ENCODE results near the gene B3GAT3.

The B3GAT3 gene

DNA sequence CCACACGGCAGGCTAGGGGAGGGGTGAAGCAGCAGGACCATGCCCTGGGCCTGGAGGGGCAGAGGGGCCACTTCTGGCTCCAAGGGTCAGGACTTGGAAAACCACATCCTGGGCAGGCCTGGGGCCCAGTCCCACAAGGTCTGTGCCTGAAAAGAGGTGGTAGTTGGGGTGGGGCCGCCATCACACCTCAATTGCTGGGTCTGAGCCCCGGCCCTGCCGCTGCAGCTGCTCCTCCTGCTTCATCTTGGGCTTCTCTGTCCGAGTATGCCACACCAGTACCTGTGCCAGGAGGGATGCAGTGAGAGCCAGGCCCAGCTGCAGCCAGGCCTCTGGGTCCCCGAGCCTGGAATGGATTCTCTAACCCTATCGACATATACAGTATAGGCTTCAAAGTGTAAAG is 6.3 kb downstream of the B3GAT3 start:
- TF ChIP-seq, protein P1, sequence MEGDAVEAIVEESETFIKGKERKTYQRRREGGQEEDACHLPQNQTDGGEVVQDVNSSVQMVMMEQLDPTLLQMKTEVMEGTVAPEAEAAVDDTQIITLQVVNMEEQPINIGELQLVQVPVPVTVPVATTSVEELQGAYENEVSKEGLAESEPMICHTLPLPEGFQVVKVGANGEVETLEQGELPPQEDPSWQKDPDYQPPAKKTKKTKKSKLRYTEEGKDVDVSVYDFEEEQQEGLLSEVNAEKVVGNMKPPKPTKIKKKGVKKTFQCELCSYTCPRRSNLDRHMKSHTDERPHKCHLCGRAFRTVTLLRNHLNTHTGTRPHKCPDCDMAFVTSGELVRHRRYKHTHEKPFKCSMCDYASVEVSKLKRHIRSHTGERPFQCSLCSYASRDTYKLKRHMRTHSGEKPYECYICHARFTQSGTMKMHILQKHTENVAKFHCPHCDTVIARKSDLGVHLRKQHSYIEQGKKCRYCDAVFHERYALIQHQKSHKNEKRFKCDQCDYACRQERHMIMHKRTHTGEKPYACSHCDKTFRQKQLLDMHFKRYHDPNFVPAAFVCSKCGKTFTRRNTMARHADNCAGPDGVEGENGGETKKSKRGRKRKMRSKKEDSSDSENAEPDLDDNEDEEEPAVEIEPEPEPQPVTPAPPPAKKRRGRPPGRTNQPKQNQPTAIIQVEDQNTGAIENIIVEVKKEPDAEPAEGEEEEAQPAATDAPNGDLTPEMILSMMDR (IDR thresholded peaks at IDR 0.05; ENCODE audit: low read depth, low read length), result no peak
- DNase-seq (ENCODE audit: low read depth in 2 of 2), result no peak
- no peak overlapping the region for H3K4me3 ChIP-seq (replicated peaks in 1 of 2; ENCODE audit: low read depth in 2 of 2, low read length in 2 of 2)

DNA sequence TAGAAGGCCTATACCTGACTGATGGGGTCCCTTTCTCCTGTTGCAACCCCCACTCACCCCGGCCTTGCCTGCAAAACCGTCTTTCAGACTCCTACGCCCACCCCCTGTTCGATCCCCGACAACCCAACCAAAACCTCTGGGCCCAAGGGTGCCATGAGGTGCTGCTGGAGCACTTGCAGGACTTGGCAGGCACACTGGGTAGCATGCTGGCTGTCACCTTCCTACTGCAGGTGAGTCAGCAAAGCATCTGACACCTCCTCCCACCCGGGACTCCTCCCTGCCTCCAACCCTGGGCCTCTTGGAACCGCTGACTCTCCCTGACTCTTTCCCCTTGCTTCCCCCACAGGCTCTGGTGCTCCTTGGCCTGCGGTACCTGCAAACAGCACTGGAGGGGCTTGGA is 7.5 kb downstream of the B3GAT3 start:
- H3K4me3 ChIP-seq (replicated peaks in 1 of 2; ENCODE audit: low read depth in 2 of 2, low read length in 2 of 2), result no peak overlapping the region
- no peak for DNase-seq (ENCODE audit: low read depth in 2 of 2)
- TF ChIP-seq, protein P1 (IDR thresholded peaks at IDR 0.05; ENCODE audit: low read depth, low read length), result no peak

DNA sequence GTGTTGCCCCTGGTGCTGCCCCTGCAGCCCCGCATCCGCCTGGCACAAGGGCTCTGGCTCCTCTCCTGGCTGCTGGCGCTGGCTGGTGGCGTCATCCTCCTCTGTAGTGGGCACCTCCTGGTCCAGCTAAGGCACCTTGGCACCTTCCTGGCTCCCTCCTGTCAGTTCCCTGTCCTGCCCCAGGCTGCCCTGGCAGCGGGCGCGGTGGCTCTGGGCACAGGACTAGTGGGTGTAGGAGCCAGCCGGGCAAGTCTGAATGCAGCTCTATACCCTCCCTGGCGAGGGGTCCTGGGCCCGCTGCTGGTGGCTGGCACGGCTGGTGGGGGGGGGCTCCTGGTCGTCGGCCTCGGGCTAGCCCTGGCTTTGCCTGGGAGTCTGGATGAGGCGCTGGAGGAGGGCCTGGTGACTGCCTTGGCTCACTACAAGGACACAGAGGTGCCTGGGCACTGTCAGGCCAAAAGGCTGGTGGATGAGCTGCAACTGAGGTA is 8.5 kb downstream of the B3GAT3 start:
- no peak for DNase-seq (ENCODE audit: low read depth in 2 of 2)
- no peak overlapping the region for H3K4me3 ChIP-seq (replicated peaks in 1 of 2; ENCODE audit: low read depth in 2 of 2, low read length in 2 of 2)
- TF ChIP-seq, protein P1 (IDR thresholded peaks at IDR 0.05; ENCODE audit: low read depth, low read length), result no peak

DNA sequence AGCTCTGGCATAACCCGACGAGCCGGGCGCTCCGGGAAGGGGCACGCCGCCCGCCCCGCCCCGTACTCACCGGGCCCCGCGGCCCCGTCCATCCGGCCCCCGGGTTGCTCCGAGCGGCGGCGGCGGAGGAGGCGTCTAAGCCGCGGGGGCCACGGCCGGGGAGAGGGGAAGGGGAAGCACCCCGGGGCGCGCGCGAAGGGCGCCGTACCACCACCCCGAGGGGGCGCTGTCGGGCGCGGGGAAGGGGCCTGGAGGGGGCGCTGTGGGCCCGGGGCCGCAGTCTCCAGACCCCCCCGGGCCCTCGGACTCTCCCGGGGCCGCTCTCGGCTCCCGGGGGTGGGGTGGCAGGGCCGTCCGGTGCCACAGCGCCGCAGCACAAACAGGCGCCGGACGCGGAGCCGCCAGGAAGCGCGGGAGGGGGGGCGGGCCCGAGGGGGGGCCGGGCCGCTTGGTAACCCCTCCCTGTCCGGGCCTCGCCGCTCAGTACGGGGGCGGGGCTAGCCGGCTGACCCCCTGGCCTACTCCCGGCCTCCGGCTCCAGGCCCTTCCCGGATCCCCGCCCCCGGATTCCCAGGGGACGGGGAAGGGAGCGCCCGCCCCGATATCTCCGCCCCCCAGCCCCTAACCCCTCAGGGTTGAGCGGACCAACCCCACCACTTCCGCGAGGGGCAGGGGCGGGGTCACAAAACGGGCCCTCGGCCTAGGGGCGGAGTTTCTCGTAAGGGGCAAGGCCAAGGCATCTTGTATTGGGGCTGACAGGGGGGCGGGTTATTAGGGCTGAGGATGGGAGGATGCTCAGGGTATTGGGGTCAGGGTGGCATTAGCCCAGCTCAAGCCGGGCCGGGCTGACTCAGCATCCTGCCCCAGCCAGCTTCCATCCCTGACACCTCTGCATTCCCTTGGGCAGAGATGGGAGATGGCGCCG is 9.2 kb downstream of the B3GAT3 start, which contains the start of the genes EML3 and ROM1:
TSS of gene EML3 (minus strand) at position 410 of the 925 bp plus-strand sequence. CDS start at position 92, 318 bp downstream.
TSS of gene ROM1 (plus strand) at position 892 of the 925 bp plus-strand sequence. CDS start at position 917, 25 bp downstream.
- H3K4me3 ChIP-seq (replicated peaks in 1 of 2; ENCODE audit: low read depth in 2 of 2, low read length in 2 of 2), result peak within 1 kb of the TSS; percentile 76 to 89
- TF ChIP-seq, protein P1 (IDR thresholded peaks at IDR 0.05; ENCODE audit: low read depth, low read length), result peak; percentile 45
- peak; percentile 80 to 98 for DNase-seq (ENCODE audit: low read depth in 2 of 2)

DNA sequence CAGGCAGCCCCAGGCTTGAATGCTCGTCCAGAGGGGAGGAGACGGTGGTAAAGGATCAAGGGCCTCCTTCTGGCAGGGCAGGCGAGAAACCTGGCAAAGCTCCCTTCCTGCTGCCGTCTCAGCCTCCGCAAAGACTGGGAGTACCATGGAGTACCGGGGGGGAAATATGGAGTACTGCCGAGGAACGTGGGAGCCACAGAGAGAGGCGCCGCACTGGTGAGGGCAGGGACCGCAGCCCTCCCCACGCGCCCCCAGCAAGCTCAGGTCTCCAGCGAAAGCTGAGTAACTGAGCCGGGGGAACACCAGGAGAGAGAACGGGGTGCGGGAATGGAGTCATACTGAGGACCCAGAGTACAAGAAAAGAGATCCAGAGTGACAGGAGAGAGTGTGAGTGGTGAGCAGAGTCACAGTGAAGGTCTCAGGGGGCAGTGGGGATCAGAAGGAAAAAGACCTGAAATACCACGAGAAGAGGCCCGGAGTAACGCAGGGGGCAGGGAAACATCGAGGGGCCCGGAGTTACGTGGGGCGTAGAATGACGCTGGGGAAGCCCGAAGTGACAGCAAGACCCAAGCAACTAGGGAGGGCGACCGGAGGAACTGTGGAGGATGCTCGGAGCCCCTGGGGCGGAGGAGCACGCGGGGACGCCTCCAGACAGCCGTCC is 10.0 kb downstream of the B3GAT3 start:
- DNase-seq (ENCODE audit: low read depth in 2 of 2), result peak; percentile 62 to 90
- H3K4me3 ChIP-seq (replicated peaks in 1 of 2; ENCODE audit: low read depth in 2 of 2, low read length in 2 of 2), result peak overlapping the region; percentile 76 to 89
- TF ChIP-seq, protein P1 (IDR thresholded peaks at IDR 0.05; ENCODE audit: low read depth, low read length), result no peak

DNA sequence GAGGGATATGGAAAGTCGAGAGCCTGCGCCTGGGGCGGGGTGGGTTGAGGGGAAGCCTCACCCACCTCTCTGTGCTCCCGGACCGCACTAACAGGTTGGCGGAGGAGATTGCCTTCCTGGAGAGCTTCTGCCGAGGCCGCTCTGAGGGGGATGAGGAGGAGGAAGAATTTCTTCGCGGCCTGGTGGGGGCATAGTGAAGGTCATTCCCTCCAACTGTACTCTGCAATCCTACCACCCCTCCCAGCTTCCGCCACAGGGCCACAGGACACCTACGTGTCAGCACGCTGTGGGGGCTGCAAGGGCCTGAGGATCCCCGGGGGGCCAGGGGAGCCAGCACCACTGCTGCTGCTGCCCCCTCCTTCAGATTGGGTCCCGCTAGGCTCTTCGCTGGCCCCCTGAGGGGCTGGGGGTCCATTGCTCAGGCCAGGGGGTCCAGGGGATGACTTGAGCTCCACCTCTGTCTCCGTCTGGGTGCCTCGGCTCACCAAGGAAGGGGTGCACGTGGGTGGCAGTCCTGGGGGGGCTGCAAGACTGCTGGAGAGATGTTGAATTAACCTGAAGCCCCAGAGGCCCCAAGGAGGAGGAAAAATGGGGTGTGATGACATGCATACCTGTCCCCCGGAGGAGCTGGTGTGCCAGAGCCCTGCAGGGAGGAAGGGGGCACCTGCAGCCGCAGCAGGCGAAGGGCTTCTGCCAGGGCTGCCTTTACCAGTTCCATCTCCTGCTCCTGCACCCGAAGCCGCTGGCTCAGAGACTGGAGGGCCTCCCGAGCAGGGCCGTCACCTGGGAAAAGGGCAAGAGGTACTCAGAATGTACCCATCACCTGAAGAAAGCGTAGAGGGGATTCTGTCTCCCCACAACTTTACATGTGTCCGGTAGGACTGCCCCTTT is 10.7 kb downstream of the B3GAT3 start:
- DNase-seq (ENCODE audit: low read depth in 2 of 2), result no peak
- H3K4me3 ChIP-seq (replicated peaks in 1 of 2; ENCODE audit: low read depth in 2 of 2, low read length in 2 of 2), result peak overlapping the region; percentile 76 to 89
- TF ChIP-seq, protein P1 (IDR thresholded peaks at IDR 0.05; ENCODE audit: low read depth, low read length), result no peak
